Left ventricle myocardium inferior (tissue), 1 donor: ENCODE data around the gene AKR1C1. TPM values are rescaled to one million over a fixed set of nuclear protein-coding genes. Genes with fewer than 3 reads are reported as not detected.
"Not testable (repeated sequence)": the region's sequence is repeated elsewhere in the genome, so short reads cannot be mapped to it uniquely, and the experiment has no call there.

Experiments used
- DNase-seq: peaks from one replicate; pipeline ENCODE4 v3.0.0-alpha.2; 2020
- H3K27ac ChIP-seq: fragments of 200-600 bp; replicated peaks from 2 replicates; pipeline ENCODE4 v1.8.0; 2021
- H3K27me3 ChIP-seq: fragments of 200-600 bp; 2 replicates; pipeline ENCODE4 v1.8.0; 2021; ENCODE audit warnings: low read depth
- H3K36me3 ChIP-seq: fragments of 200-600 bp; 2 replicates; pipeline ENCODE4 v1.8.0; 2021
- H3K4me1 ChIP-seq: fragments of 200-600 bp; 2 replicates; pipeline ENCODE4 v1.8.0; 2021
- H3K4me3 ChIP-seq: fragments of 200-600 bp; 2 replicates; pipeline ENCODE4 v1.8.0; 2021; ENCODE audit warnings: mild to moderate bottlenecking, moderate library complexity
- H3K9me3 ChIP-seq: fragments of 200-600 bp; replicated peaks from 2 replicates; pipeline ENCODE4 v1.8.0; 2021
- intact Hi-C: fragments of 100-400 bp; cut with micrococcal nuclease; formaldehyde crosslinking; loops from one replicate; pipeline ENCODE4 v1.11.0; 2022
- total RNA-seq: library from RNA; stranded (reverse); fragmentation: NEBNext Ultra II Directional; extraction: Animal tissue kit (Norgen Biotek cat#: 25700); gene quantifications from one replicate; pipeline ENCODE4 v1.2.1, GENCODE V29; 2021
- TF ChIP-seq, protein P1 (sequence below): fragments of 200-600 bp; IDR thresholded peaks from 2 replicates; pipeline ENCODE4 v1.8.0; 2021; ENCODE audit warnings: antibody characterized with exemption, mild to moderate bottlenecking, borderline replicate concordance
- donor health status: DM: no; HTN: yes; CAD: no; lungs with severe emphysema.

Gene AKR1C1
- total RNA-seq, 1 donor from 2014 or later, result 34.1 TPM

- TF ChIP-seq, protein P1, sequence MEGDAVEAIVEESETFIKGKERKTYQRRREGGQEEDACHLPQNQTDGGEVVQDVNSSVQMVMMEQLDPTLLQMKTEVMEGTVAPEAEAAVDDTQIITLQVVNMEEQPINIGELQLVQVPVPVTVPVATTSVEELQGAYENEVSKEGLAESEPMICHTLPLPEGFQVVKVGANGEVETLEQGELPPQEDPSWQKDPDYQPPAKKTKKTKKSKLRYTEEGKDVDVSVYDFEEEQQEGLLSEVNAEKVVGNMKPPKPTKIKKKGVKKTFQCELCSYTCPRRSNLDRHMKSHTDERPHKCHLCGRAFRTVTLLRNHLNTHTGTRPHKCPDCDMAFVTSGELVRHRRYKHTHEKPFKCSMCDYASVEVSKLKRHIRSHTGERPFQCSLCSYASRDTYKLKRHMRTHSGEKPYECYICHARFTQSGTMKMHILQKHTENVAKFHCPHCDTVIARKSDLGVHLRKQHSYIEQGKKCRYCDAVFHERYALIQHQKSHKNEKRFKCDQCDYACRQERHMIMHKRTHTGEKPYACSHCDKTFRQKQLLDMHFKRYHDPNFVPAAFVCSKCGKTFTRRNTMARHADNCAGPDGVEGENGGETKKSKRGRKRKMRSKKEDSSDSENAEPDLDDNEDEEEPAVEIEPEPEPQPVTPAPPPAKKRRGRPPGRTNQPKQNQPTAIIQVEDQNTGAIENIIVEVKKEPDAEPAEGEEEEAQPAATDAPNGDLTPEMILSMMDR, result no peak
- intact Hi-C loops, result no loop called here
- peaks cover 41% of the 10 kb centered on the region for H3K4me1 ChIP-seq
- no peak overlapping the region for H3K4me3 ChIP-seq
- H3K9me3 ChIP-seq, result no peaks in the 10 kb centered on the region
- DNase-seq, result no peak
- no peaks in the 10 kb centered on the region for H3K36me3 ChIP-seq
- peak overlapping the region; percentile 82 for H3K27ac ChIP-seq
- no peaks in the 10 kb centered on the region for H3K27me3 ChIP-seq
Measured at GRCh38 chr10:4941540-4942330, 21.5 kb upstream of the AKR1C1 start.

- Histone ChIP-seq H3K27ac (peak overlapping the region; percentile 82), H3K4me1 (peaks cover 41% of the 10 kb centered on the region)
- DNase-seq, H3K9me3 ChIP-seq, H3K27me3 ChIP-seq, H3K36me3 ChIP-seq, intact Hi-C loops, H3K4me3 ChIP-seq: not testable (repeated sequence)
- TF ChIP-seq, protein P1, result peak; percentile 30
Measured at GRCh38 chr10:4942931-4943330, 20.3 kb upstream of the AKR1C1 start.

GRCh38 chr10:4943416-4943815 is 19.8 kb upstream of the AKR1C1 start:
- H3K4me3 ChIP-seq, H3K36me3 ChIP-seq, H3K9me3 ChIP-seq, DNase-seq, intact Hi-C loops, H3K27me3 ChIP-seq: not testable (repeated sequence)
- peak overlapping the region; percentile 82 for H3K27ac ChIP-seq
- H3K4me1 ChIP-seq, result peaks cover 41% of the 10 kb centered on the region

- H3K4me3 ChIP-seq, result no peak overlapping the region
- H3K36me3 ChIP-seq, result no peaks in the 10 kb centered on the region
- H3K27ac ChIP-seq, result peak overlapping the region; percentile 82
- intact Hi-C loops, result no loop called here
- DNase-seq, result no peak
- peaks cover 41% of the 10 kb centered on the region for H3K4me1 ChIP-seq
- no peaks in the 10 kb centered on the region for H3K9me3 ChIP-seq
- no peaks in the 10 kb centered on the region for H3K27me3 ChIP-seq
- TF ChIP-seq, protein P1, result no peak
Measured at GRCh38 chr10:4943821-4944220, 19.4 kb upstream of the AKR1C1 start.

GRCh38 chr10:4944841-4945240 is 18.4 kb upstream of the AKR1C1 start:
- Histone ChIP-seq H3K36me3 (no peaks in the 10 kb centered on the region), H3K27ac (peak overlapping the region; percentile 82), H3K9me3 (no peaks in the 10 kb centered on the region), H3K27me3 (no peaks in the 10 kb centered on the region), H3K4me3 (no peak overlapping the region), H3K4me1 (peaks cover 41% of the 10 kb centered on the region)
- TF ChIP-seq, protein P1, result no peak
- DNase-seq, result no peak
- intact Hi-C loops, result no loop called here
